OCI-LY1 (cell line): ENCODE results near the gene ELP2.

Experiments used
- H2AFZ ChIP-seq: fragments of 200-600 bp; sonication (generic), shearing (Covaris generic); 2 replicates; pipeline ENCODE4 v1.6.0; 2014; ENCODE audit warnings: antibody characterized with exemption, mild to moderate bottlenecking, low read length
- H3F3A ChIP-seq: fragments of 200-600 bp; sonication (generic), shearing (Covaris generic); 2 replicates; pipeline ENCODE4 v1.6.0; 2014; ENCODE audit warnings: mild to moderate bottlenecking, antibody characterized with exemption, low read length, moderate library complexity; ENCODE audit not compliant: insufficient read depth
- H3K27ac ChIP-seq: fragments of 200-600 bp; sonication (generic); 2 replicates; pipeline ENCODE4 v1.5.1; 2014; ENCODE audit warnings: low read length, mixed run types, mild to moderate bottlenecking, low read depth; ENCODE audit not compliant: poor library complexity, severe bottlenecking
- H3K27me3 ChIP-seq: fragments of 200-600 bp; sonication (generic); 2 replicates; pipeline ENCODE4 v1.6.0; 2014; ENCODE audit warnings: antibody characterized with exemption, mild to moderate bottlenecking, low read length, moderate library complexity; ENCODE audit not compliant: insufficient read depth
- H3K36me3 ChIP-seq: fragments of 200-600 bp; sonication (generic); 2 replicates; pipeline ENCODE4 v1.6.1; 2014; ENCODE audit warnings: mild to moderate bottlenecking, antibody characterized with exemption, low read length, moderate library complexity, mixed read lengths; ENCODE audit not compliant: insufficient read depth
- H3K4me1 ChIP-seq: fragments of 200-600 bp; sonication (generic); 2 replicates; pipeline ENCODE4 v1.5.1; 2014; ENCODE audit warnings: mild to moderate bottlenecking, low read length, moderate library complexity; ENCODE audit not compliant: insufficient read depth, severe bottlenecking
- H3K4me2 ChIP-seq: fragments of 200-600 bp; sonication (generic), shearing (Covaris generic); 2 replicates; pipeline ENCODE4 v1.6.1; 2014; ENCODE audit warnings: low read length
- H3K4me3 ChIP-seq: fragments of 200-600 bp; sonication (generic); 2 replicates; pipeline ENCODE4 v1.5.1; 2014; ENCODE audit warnings: low read length, low read depth, mild to moderate bottlenecking, mixed read lengths; ENCODE audit not compliant: poor library complexity, severe bottlenecking
- H3K79me2 ChIP-seq: fragments of 200-600 bp; shearing (Covaris generic); 2 replicates; pipeline ENCODE4 v1.6.1; 2016; ENCODE audit warnings: mixed run types, low read length, mixed read lengths; ENCODE audit not compliant: insufficient read depth
- H3K9ac ChIP-seq: fragments of 200-600 bp; sonication (generic), shearing (Covaris generic); 2 replicates; pipeline ENCODE4 v1.6.1; 2014; ENCODE audit warnings: mild to moderate bottlenecking, low read length, mixed read lengths
- H3K9me2 ChIP-seq: fragments of 200-600 bp; sonication (generic), shearing (Covaris generic); 2 replicates; pipeline ENCODE4 v1.6.1; 2014; ENCODE audit warnings: low read depth, mild to moderate bottlenecking, low read length, mixed read lengths
- H3K9me3 ChIP-seq: fragments of 200-600 bp; shearing (Covaris generic); 2 replicates; pipeline ENCODE4 v1.6.1; 2014; ENCODE audit warnings: low read length, mixed read lengths
- H4K20me1 ChIP-seq: fragments of 200-600 bp; sonication (generic), shearing (Covaris generic); 2 replicates; pipeline ENCODE4 v1.6.0; 2016; ENCODE audit warnings: mild to moderate bottlenecking, low read length; ENCODE audit not compliant: insufficient read depth
- EZH2 ChIP-seq: fragments of 200-600 bp; sonication (generic), shearing (Covaris generic); IDR thresholded peaks from 2 replicates; pipeline ENCODE4 v1.8.0; 2017; ENCODE audit warnings: borderline replicate concordance, mixed run types, mild to moderate bottlenecking, antibody characterized with exemption, low read length, moderate library complexity, mixed read lengths
- TF ChIP-seq, protein P1 (sequence below): fragments of 200-600 bp; sonication (generic), shearing (Covaris generic); IDR thresholded peaks from 2 replicates; pipeline ENCODE4 v1.5.1; 2017; ENCODE audit warnings: mild to moderate bottlenecking, antibody characterized with exemption, low read length, moderate library complexity, mixed read lengths

The ELP2 gene

DNA sequence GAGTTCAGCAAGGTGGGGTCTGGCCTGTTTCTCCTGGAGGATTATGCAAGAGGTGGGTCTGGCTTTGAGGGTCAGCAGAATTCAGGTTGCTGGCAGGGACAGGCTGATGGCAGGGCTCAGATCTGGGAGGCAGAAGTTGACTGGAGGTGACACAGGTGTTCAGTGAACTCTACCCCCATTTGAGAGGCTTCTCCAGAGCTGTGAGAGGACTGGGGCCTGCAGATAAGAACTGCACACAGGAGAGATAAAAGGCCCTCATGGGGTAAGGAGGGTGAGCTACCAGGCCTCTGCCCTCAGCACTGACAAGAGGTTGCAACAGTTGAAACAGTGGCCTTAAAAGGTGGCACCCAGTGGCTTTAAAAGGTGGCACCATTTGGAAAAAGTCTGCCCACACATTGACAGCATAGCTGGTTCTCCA is 70.7 kb downstream of the ELP2 start:
- Histone ChIP-seq H3K9ac (no peak overlapping the region), H2AFZ (no peak overlapping the region)

DNA sequence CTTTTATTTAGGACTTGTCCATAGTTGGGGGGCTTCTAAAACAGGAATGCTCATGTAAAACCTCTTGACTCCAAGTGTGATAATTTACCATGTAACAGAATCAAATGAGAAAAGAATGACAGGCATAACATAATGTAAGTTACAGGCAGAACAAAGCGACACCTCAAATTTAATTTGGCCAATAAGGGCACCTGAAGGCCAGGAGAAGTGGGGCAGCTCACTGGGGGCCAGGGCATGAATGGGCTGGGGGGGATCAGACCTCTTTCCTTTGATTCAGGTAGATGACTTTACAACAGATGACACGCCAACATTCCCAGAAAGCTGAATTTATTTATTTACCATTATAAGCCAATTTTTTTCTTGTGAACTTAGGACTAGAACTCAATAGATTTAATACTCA is 72.1 kb downstream of the ELP2 start:
- Histone ChIP-seq H3F3A (no peaks in the 10 kb centered on the region), H3K4me1 (no peaks in the 10 kb centered on the region), H3K36me3 (no peaks in the 10 kb centered on the region), H3K9ac (no peak overlapping the region), H3K27me3 (no peaks in the 10 kb centered on the region; the same call in 1 of the 2 replicates), H2AFZ (no peak overlapping the region), H4K20me1 (no peaks in the 10 kb centered on the region), H3K9me3 (no peaks in the 10 kb centered on the region), H3K27ac (no peak overlapping the region), H3K9me2 (no peaks in the 10 kb centered on the region), H3K79me2 (no peaks in the 10 kb centered on the region), H3K4me3 (no peak overlapping the region), H3K4me2 (no peak overlapping the region)
- TF ChIP-seq EZH2: no peak
- TF ChIP-seq, protein P1, sequence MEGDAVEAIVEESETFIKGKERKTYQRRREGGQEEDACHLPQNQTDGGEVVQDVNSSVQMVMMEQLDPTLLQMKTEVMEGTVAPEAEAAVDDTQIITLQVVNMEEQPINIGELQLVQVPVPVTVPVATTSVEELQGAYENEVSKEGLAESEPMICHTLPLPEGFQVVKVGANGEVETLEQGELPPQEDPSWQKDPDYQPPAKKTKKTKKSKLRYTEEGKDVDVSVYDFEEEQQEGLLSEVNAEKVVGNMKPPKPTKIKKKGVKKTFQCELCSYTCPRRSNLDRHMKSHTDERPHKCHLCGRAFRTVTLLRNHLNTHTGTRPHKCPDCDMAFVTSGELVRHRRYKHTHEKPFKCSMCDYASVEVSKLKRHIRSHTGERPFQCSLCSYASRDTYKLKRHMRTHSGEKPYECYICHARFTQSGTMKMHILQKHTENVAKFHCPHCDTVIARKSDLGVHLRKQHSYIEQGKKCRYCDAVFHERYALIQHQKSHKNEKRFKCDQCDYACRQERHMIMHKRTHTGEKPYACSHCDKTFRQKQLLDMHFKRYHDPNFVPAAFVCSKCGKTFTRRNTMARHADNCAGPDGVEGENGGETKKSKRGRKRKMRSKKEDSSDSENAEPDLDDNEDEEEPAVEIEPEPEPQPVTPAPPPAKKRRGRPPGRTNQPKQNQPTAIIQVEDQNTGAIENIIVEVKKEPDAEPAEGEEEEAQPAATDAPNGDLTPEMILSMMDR: no peak

More for the DNA sequence above, 70.7 kb downstream of the ELP2 start:
- Histone ChIP-seq H3K79me2 (no peaks in the 10 kb centered on the region), H3K27me3 (no peaks in the 10 kb centered on the region; the same call in 1 of the 2 replicates), H3K27ac (no peak overlapping the region), H3K4me1 (no peaks in the 10 kb centered on the region), H3K4me2 (no peak overlapping the region), H3K9me2 (no peaks in the 10 kb centered on the region), H3F3A (no peaks in the 10 kb centered on the region), H3K9me3 (no peaks in the 10 kb centered on the region), H4K20me1 (no peaks in the 10 kb centered on the region), H3K36me3 (no peaks in the 10 kb centered on the region), H3K4me3 (no peak overlapping the region)
- no peak for TF ChIP-seq EZH2

DNA sequence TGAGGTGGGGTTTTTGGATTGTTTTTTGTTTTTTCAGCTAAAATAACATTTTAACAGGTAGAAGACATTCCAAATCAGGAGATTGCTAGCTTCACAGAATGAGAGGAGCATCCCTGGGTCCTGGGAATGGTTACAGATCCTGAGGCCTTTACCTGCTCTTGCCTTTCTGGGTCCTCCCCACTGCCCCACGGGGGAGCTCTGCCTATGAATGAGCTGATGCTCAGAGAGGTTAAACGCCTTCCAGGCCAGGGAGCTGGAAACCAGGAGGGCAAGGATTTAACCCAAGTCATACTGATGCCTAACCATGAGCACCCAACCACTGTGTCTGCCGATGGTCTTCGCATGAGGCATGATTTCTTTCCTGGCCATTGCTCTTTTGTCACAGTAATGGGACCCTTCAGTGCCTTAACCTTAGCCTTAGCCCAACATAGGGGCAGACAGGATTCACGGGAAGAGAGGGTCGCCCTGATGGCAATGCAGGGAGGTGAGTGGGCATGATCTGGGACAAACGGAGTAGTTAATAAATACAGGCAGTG is 73.7 kb downstream of the ELP2 start:
- Histone ChIP-seq H3K4me1 (no peaks in the 10 kb centered on the region), H3K36me3 (no peaks in the 10 kb centered on the region), H3K9ac (no peak overlapping the region), H3K4me3 (no peak overlapping the region), H3K27me3 (no peaks in the 10 kb centered on the region; the same call in 1 of the 2 replicates), H3K27ac (no peak overlapping the region), H2AFZ (no peak overlapping the region), H3K4me2 (no peak overlapping the region), H3K9me2 (no peaks in the 10 kb centered on the region), H3K9me3 (no peaks in the 10 kb centered on the region), H3K79me2 (no peaks in the 10 kb centered on the region), H4K20me1 (no peaks in the 10 kb centered on the region), H3F3A (no peaks in the 10 kb centered on the region)
- TF ChIP-seq, protein P1: no peak
- no peak for TF ChIP-seq EZH2

DNA sequence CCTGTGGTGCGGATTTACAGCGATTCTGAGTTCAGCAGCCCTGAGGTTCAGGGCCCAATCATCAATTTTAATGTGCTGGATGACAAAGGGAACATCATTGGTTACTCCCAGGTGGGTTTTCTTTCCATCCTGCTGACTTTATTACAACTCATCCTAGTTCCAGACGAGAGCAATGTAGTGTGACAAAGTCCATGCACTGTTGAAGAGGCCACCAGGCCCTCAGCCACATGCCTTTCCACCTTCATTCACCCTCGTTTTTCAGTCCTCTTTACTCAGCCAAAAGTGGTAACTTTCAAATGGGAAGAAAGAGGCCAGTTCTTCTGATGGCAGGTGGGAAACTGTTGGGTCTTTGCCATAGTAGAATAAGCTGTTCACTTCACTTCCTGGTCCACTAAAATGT is 75.5 kb downstream of the ELP2 start:
- Histone ChIP-seq H3K27ac (no peak overlapping the region), H3K4me3 (no peak overlapping the region), H3K27me3 (no peaks in the 10 kb centered on the region; the same call in 1 of the 2 replicates), H3F3A (no peaks in the 10 kb centered on the region), H3K4me2 (no peak overlapping the region), H3K4me1 (no peaks in the 10 kb centered on the region), H3K9me2 (no peaks in the 10 kb centered on the region), H4K20me1 (no peaks in the 10 kb centered on the region), H3K9me3 (no peaks in the 10 kb centered on the region), H3K79me2 (no peaks in the 10 kb centered on the region), H2AFZ (no peak overlapping the region), H3K9ac (no peak overlapping the region), H3K36me3 (no peaks in the 10 kb centered on the region)
- TF ChIP-seq, protein P1: no peak
- TF ChIP-seq EZH2: no peak
